GM12892 (cell line): ENCODE data around the gene PHACTR3.

Experiments
- DNase-seq: peaks from one replicate; pipeline ENCODE4 v3.0.0; 2011; ENCODE audit not compliant: insufficient read length
- FAIRE-seq: peaks from 2 replicates; lab custom pipeline; 2011; peaks lifted over from hg19 to GRCh38; lab: Jason Lieb, UNC
- POLR2A ChIP-seq: IDR thresholded peaks from 2 replicates; pipeline ENCODE4 v1.6.1; 2011; ENCODE audit warnings: low read depth, low read length, control low read depth
- POLR2AphosphoS5 ChIP-seq: IDR thresholded peaks from 2 replicates; pipeline ENCODE4 v1.6.1; 2011; ENCODE audit warnings: low read depth, low read length, control low read depth
- TAF1 ChIP-seq: IDR thresholded peaks from 2 replicates; pipeline ENCODE4 v1.6.1; 2011; ENCODE audit warnings: low read depth, mild to moderate bottlenecking, control low read depth, low read length, borderline replicate concordance

Gene PHACTR3

GRCh38 chr20:59576216-59576953 is 28.0 kb upstream of the PHACTR3 start:
- no peak for TF ChIP-seq TAF1
- no peak for TF ChIP-seq POLR2AphosphoS5
- TF ChIP-seq POLR2A: no peak
- DNase-seq (no peak), FAIRE-seq (no peak)

DNA sequence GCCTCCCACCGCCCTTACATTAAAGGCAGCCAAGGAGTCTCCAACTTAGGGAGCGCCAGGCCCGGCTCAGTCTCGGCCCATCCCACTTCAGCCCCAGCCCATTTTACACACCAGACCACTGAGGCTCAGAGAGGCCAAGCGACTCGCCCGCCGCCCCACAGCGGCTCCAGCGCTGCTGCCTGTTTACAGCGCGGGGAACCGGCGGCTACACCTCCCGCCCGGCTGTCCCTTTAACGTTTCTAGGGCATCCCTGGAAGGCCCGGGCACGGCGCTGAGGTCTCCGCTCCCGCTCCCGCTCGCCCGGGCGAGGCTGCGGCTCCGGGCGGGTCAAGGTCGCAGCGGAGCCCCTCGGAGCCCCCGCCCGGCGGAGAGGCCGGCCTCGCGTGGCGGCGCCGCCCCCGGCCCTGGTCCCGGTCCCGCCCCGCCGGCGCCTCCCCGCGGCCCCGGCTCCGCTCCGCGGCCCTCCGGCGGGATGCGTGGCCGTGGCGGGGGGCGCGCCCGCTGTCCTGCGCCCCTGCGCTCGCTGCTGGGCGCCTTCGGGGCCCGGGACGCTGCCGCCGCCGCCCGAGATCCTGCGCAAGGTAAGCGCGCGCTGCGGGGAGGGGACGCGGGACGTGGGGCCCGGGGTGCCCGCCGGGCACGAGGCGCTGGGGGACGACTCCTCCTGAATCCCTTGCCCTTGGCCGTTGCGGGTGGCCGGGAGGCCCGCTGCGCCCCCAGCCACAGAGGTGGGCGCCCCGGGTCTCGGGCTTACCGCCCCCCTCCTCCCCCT is 27.1 kb upstream of the PHACTR3 start:
- FAIRE-seq: no peak
- no peak for DNase-seq

DNA sequence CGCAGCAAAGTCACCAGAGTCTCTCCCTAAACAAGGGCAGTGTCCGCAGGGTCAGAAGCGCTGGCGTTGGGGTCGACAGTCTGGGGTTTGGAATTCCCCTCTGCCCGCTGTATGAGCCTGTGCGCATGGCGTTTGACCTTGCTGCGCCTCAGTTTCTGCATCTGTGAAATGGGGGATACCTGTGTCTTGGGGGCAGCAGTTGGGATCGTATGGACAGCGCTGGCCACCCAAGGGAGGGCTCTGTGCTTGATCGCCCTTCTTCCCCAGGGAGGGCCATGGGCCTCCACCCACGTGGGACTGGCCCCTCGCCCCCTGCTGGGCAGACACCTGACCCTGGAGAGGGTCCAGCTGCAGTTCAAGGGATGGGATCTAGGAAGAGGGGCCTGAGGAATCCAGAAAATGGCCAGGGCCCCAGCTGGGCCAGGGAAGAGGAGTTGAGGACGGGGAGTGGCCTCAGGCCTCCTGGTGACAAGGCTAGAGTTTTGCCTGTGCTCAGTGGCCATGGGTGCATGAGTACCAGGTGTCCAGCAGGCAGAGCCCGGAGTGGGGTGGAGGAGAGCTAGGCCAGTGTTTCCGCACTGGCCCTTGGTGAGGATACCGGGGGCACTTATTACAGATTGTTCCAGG is 26.4 kb upstream of the PHACTR3 start:
- FAIRE-seq: no peak
- no peak for TF ChIP-seq POLR2A
- TF ChIP-seq TAF1: no peak
- TF ChIP-seq POLR2AphosphoS5: no peak
- DNase-seq: no peak

More for the DNA sequence above, 27.1 kb upstream of the PHACTR3 start:
- no peak for TF ChIP-seq POLR2A
- no peak for TF ChIP-seq TAF1

DNA sequence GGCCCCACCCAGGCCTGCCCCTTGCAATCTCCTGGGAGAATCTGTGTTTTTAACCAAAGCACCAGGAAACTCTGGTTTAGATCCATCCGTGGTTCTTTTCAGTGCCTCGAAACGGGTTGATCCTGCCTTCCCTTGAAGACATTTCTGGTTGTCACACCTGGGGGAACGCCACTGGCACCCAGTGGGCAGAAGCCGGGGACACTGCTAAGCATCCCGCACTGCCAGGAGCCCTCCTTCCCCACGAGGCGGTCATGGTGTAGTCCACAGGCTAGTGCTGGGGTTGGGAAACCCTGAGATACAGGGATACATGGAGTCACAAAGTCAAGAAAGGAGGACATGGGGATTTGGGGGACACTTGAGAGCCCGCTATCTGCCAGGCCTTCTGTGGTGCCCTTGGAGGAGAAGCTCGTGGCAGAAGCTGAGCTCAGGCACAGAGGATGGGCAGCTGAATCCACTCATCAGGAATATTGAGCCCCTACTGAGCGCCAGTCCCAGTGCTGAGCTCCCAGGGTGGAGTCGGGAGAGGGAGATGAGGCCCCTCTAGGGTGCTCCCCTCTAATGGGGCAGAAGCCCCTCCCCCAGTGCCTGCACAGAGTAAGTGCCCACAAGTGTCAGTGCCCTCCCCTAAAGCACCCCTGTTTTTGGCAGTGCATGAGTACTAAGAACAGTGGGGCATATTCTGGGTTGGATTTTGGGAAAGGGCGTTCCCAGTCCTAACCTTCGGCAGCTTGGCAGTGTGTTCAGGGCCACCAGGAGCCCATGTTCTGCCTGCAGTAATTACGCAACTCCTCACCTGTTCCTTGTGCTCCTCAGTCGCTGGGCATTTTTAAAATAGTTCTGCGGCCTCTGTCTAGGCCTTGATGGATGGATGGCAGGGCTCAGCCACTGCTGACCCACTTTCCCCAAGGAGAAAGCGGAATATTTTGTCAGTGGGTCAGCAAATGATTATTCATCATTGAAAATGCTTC is 25.6 kb upstream of the PHACTR3 start:
- no peak for TF ChIP-seq POLR2AphosphoS5
- no peak for TF ChIP-seq POLR2A
- TF ChIP-seq TAF1: no peak
- DNase-seq: no peak
- no peak for FAIRE-seq

GRCh38 chr20:59579404-59580145 is 24.8 kb upstream of the PHACTR3 start:
- TF ChIP-seq TAF1 (no peak), POLR2AphosphoS5 (no peak), POLR2A (no peak)
- no peak for FAIRE-seq

GRCh38 chr20:59580146-59580946 is 24.0 kb upstream of the PHACTR3 start:
- TF ChIP-seq POLR2AphosphoS5: no peak
- TF ChIP-seq POLR2A: no peak
- no peak for TF ChIP-seq TAF1
- FAIRE-seq (no peak), DNase-seq (no peak)

More at GRCh38 chr20:59579404-59580145, 24.8 kb upstream of the PHACTR3 start:
- DNase-seq: no peak

- no peak for FAIRE-seq
- no peak for TF ChIP-seq POLR2A
- TF ChIP-seq TAF1: no peak
- TF ChIP-seq POLR2AphosphoS5: no peak
- DNase-seq: no peak
Observed at GRCh38 chr20:59580991-59581401, 23.3 kb upstream of the PHACTR3 start.

DNA sequence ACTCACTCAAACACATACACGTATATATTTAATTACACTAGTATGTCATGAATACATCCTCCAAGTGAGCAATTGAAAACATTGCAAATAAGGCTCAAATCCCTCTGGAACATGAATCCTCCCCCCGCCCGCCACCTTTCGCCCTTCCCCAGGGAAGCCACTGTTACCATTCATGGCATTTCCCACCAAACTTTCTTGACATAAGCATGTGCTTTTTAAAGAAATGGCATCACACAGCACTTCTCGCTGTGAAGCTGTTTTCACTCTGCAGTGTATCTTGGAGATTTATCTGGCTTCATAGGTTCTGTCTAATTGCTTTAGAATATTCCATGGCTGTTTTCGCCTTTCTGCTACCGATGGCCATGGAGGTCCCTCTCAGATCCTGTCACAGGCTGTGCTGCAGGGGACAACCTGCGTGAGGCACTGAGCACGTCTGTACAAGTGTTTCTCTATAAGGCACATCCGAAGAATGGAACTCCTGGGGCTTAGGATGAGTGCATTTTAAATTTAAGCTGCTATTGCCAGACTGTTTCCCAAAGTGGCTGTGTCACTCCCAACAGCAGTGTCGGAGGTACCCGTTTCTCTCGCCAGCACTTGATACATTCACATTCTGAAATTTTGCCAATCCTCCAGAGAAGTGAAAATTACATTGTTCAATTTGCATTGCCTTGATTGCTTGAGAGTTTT is 22.2 kb upstream of the PHACTR3 start:
- TF ChIP-seq TAF1 (no peak), POLR2AphosphoS5 (no peak), POLR2A (no peak)
- DNase-seq (no peak), FAIRE-seq (no peak)

GRCh38 chr20:59583428-59584277 is 20.7 kb upstream of the PHACTR3 start:
- FAIRE-seq: no peak
- TF ChIP-seq POLR2A (no peak), POLR2AphosphoS5 (no peak), TAF1 (no peak)
- no peak for DNase-seq
